K562 (cell line): ENCODE data around the gene ABCA7. TPM values are rescaled to one million over a fixed set of nuclear protein-coding genes. Genes with fewer than 3 reads are reported as not detected.

ENCODE experiments used
- CTCFL ChIP-seq: IDR thresholded peaks from 2 replicates; pipeline ENCODE4 v1.6.1; 2011; ENCODE audit warnings: borderline replicate concordance, low read depth, mild to moderate bottlenecking, moderate library complexity, low read length; ENCODE audit not compliant: insufficient read depth, poor library complexity, severe bottlenecking
- FOSL1 ChIP-seq: fragments of 200-800 bp; sonication (Bioruptor generic); conservative IDR thresholded peaks from 2 replicates; pipeline ENCODE4 v1.6.1; 2016; ENCODE audit warnings: missing genetic modification characterization, missing compliant biosample characterization
- HMBOX1 ChIP-seq: sonication (generic); IDR thresholded peaks from 2 replicates; pipeline ENCODE4 v1.6.1; 2016
- MGA ChIP-seq: fragments of 450-650 bp; IDR thresholded peaks from 2 replicates; pipeline ENCODE4 v1.6.1; 2016; ENCODE audit warnings: mild to moderate bottlenecking, moderate library complexity
- NR1H2 ChIP-seq: sonication (generic); formaldehyde crosslinking; IDR thresholded peaks from 2 replicates; pipeline ENCODE4 v1.4.0; 2020; ENCODE audit warnings: mild to moderate bottlenecking, missing genetic modification reagents
- PCBP1 ChIP-seq: fragments of 200-400 bp; formaldehyde crosslinking; IDR thresholded peaks from 2 replicates; pipeline ENCODE4 v1.6.1; 2018; ENCODE audit warnings: mild to moderate bottlenecking, low read depth, low read length; ENCODE audit not compliant: poor library complexity, severe bottlenecking
- SAFB ChIP-seq: fragments of 200-400 bp; formaldehyde crosslinking; IDR thresholded peaks from 2 replicates; pipeline ENCODE4 v1.6.1; 2017; ENCODE audit warnings: low read depth, low read length, borderline replicate concordance
- USF1 ChIP-seq: sonication (generic); formaldehyde crosslinking; IDR thresholded peaks from 2 replicates; pipeline ENCODE4 v1.9.0; 2022; ENCODE audit warnings: mild to moderate bottlenecking, missing genetic modification reagents
- polyA plus RNA-seq, 8 experiments: library from polyadenylated mRNA; depleted of rRNA in 4 of 8; stranded (reverse) in 5 of 8; unstranded in 3 of 8; fragments of >200 nt; fragmentation: Nextera tagmentation in 2 of 8; fragmentation: Illumina TruSeq in 1 of 8; extraction: Ambion mirVana in 2 of 8; extraction: Trizol in 1 of 8; gene quantifications; 2 replicates each; pipeline versions ENCODE4 v1.2.1 to v1.2.3, GENCODE V29; 2011 to 2014; ENCODE audit warnings: inconsistent platforms in 1 of 8, missing spikeins in 1 of 8
- total RNA-seq, 7 experiments: library from RNA; depleted of rRNA in 6 of 7; stranded (reverse); fragments of >200 nt in 6 of 7; fragmentation: Illumina TruSeq in 2 of 7; extraction: Trizol in 2 of 7; gene quantifications; 2 replicates each; pipeline versions ENCODE4 v1.2.1 to v1.2.3, GENCODE V29; 2011 to 2021; ENCODE audit warnings: low replicate concordance in 1 of 7

The ABCA7 gene
- total and polyA plus RNA-seq, 9 of the 15 experiments (the other 6 are each of a cell fraction or from before 2014, with no cell fraction given): 2.3 to 96.1 (median 31.2) TPM

GRCh38 chr19:1064661-1065605 is 25.0 kb downstream of the ABCA7 start (continued):
- TF ChIP-seq MGA (peak; percentile 78), NR1H2 (no peak), PCBP1 (peak; percentile 12), CTCFL (peak; percentile 26), USF1 (CRISPR knock-in tag) (no peak; the same call in 1 of the 2 replicates), HMBOX1 (no peak), FOSL1 (tag) (no peak), SAFB (0 out of 2 replicates have a peak, but pooled peaks have one; percentile 41)
